ENCODE measurements around the gene USP7.

DNA sequence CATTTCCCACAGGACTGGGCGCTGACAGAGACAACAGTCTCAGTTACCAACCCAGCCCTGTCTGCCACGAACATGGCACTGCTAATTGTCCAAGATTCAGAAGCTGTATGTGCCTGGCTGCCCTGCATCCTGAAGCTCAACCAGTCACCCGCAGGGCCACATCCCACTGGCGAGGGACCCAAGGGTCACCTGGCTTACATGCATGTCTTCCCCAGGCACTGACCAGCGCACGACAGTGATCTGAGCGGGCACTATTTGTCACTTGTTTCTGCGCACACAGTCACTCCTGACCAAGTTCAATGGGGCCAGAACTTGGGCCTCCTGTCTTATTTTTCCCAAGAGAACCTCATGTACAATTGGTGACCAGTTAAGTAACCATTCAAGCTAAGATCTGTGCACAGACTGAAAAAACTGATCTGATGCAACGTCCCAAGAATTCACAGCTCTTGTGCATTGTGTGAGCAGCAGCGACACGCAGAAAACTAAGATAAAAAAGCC lies 13.1 kb downstream of the USP7 start:
- TF ChIP-seq, protein P1, sequence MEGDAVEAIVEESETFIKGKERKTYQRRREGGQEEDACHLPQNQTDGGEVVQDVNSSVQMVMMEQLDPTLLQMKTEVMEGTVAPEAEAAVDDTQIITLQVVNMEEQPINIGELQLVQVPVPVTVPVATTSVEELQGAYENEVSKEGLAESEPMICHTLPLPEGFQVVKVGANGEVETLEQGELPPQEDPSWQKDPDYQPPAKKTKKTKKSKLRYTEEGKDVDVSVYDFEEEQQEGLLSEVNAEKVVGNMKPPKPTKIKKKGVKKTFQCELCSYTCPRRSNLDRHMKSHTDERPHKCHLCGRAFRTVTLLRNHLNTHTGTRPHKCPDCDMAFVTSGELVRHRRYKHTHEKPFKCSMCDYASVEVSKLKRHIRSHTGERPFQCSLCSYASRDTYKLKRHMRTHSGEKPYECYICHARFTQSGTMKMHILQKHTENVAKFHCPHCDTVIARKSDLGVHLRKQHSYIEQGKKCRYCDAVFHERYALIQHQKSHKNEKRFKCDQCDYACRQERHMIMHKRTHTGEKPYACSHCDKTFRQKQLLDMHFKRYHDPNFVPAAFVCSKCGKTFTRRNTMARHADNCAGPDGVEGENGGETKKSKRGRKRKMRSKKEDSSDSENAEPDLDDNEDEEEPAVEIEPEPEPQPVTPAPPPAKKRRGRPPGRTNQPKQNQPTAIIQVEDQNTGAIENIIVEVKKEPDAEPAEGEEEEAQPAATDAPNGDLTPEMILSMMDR (IDR thresholded peaks at IDR 0.05): no peak
- no peak for TF ChIP-seq POLR2A (IDR thresholded peaks at IDR 0.05)

Measured in esophagus squamous epithelium (tissue), 4 donors.